H1 (cell line): ENCODE data around the gene PPARA. TPM values are rescaled to one million over a fixed set of nuclear protein-coding genes. Genes with fewer than 3 reads are reported as not detected.

ENCODE experiments used
- CBX5 ChIP-seq: fragments of 300-800, 300-1000 bp; sonication (generic); IDR thresholded peaks from 2 replicates; pipeline ENCODE4 v1.7.1; 2016; ENCODE audit warnings: antibody characterized with exemption, low read length, low read depth
- POLR2A ChIP-seq, 2 experiments: IDR thresholded peaks; 1 replicate in 1 of 2; 2 replicates in 1 of 2; pipeline ENCODE4 v1.6.1; 2011; ENCODE audit warnings: low read depth in 2 of 2, low read length in 2 of 2, mild to moderate bottlenecking in 2 of 2; ENCODE audit errors: control extremely low read depth in 1 of 2
- SAP30 ChIP-seq: fragments of 300-600 bp; sonication (generic); IDR thresholded peaks from 2 replicates; pipeline ENCODE4 v1.7.1; 2012; ENCODE audit warnings: low read length, moderate library complexity, mild to moderate bottlenecking, inconsistent platforms; ENCODE audit not compliant: insufficient read depth, insufficient replicate concordance
- TAF7 ChIP-seq: optimal IDR thresholded peaks from 2 replicates; pipeline ENCODE3; 2011; ENCODE audit warnings: low read depth, mild to moderate bottlenecking, inconsistent platforms, low read length, moderate library complexity, borderline replicate concordance
- TBP ChIP-seq: IDR thresholded peaks from 2 replicates; pipeline ENCODE4 v1.6.1; 2011; ENCODE audit warnings: low read depth, low read length, improper control_type of control experiment
- polyA plus RNA-seq, 7 experiments: library from polyadenylated mRNA; depleted of rRNA in 3 of 7; stranded (reverse) in 5 of 7; unstranded in 2 of 7; fragments of >200 nt in 5 of 7; fragments of 200-250 nt in 2 of 7; gene quantifications; 1 replicate in 5 of 7; 2 replicates in 1 of 7; 4 replicates in 1 of 7; pipeline versions ENCODE4 v1.2.1 to v1.2.3, GENCODE V29; 2011 to 2013; ENCODE audit warnings: missing spikeins in 2 of 7, mixed read lengths in 2 of 7
- total RNA-seq: library from RNA; stranded (reverse); fragmentation: NEBNext Ultra II Directional; extraction: Animal tissue kit (Norgen Biotek cat#: 25700); gene quantifications from 2 replicates; pipeline ENCODE4 v1.2.1, GENCODE V29; 2021

Gene PPARA
- total and polyA plus RNA-seq, 2 of the 8 experiments (the other 6 are each of a cell fraction or from before 2014, with no cell fraction given) = 3.1 to 8.2 TPM

GRCh38 chr22:46247443-46247975 is 97.2 kb downstream of the PPARA start (continued):
- TF ChIP-seq TAF7 = no peak
- TF ChIP-seq CBX5 = no peak
- TF ChIP-seq TBP = no peak
- TF ChIP-seq POLR2A (IDR thresholded peaks at IDR 0.05; ENCODE audit: control extremely low read depth in 1 of 2, low read depth in 2 of 2, low read length in 2 of 2) = no peak
- no peak for TF ChIP-seq SAP30
